ENCODE data around the gene CD8B2.
"Not testable (repeated sequence)": the region's sequence is repeated elsewhere in the genome, so short reads cannot be mapped to it uniquely, and the experiment has no call there.

The CD8B2 gene

GRCh38 chr2:106486551-106487385, at the start of gene CD8B2:
TSS of gene CD8B2 (plus strand) at chr2:106487364. CDS start at chr2:106487427, 63 bp downstream.
- not testable (repeated sequence) for DNase-seq

DNA sequence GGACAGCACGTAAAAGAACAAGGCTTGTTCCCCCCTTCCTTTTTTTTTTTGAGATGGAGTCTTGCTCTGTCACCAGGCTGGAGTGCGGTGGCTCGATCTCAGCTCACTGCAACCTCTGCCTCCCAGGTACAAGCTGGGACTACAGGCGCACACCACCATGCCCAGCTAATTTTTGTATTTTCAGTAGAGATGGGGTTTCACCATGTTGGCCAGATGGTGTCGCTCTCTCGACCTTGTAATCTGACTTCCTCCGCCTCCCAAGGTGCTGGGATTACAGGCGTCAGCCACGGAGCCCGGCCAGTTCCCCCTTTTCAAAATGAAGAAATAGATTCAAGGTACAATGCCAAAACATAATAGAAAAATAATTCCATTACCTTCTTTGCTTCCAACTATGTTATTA, 25.3 kb upstream of the CD8B2 start:
- DNase-seq: not testable (repeated sequence)

- not testable (repeated sequence) for DNase-seq
Observed at GRCh38 chr2:106467516-106467915, 19.6 kb upstream of the CD8B2 start.

DNA sequence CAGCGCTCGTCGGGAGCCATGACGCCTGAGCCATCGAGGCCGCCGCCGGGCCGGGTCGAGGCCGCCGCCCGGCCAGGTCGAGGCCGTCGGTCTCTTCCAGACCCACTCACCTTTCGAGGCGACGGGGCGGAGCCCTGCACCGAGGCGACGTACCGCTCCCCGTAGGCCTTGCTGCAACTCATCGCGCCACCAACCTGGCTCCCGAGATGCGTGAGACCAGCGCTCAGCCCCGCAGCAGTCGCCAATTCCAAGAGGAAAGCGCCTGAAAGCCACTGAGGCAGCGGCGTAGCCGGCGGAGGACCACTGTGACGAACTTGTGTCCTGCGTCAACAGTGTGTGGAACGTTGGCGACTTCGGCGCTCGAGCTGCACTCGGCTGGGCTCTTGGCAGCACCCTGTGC, 19.1 kb upstream of the CD8B2 start, which contains the start of gene RGPD3:
Gene RGPD3 (minus strand): TSS at position 307 of the 400 bp plus-strand sequence. CDS start 125 bp downstream, at position 182.
- DNase-seq: not testable (repeated sequence)

DNA sequence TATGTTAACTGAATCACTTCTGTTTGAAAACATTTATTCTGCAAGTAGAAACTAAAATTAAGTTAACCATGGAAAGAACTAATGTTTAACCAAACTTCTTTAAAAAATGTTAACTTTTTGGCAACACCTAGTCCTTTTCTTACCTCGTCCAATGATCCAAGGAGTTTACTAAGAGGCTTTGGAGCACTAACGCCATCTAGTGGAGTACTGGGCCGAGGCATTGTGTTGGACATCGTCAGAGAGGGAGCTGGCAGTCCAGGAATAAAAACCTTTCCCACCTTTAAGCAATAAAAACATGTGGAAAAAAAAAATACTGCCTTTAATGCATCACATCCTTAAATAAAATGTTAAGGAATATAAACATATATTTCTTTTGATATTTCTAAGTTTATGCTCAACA, 16.5 kb upstream of the CD8B2 start:
- DNase-seq: not testable (repeated sequence)

DNA sequence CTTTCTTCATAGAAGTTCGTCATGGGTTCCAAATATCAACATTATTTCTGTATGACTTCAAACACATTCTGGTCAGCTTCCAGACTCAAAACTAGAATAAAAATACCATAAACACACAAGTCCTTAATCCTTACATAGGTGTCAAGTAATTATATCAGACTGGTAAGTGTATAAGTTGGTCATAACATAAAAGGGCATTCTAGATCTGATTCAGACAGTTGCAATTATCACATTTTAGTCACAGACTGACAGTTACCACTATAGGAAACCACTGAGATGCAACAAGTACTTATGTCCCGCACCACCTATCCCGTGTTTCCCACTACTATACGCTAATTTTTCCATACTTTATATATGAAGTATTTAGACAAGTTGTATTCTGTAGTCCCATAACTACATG, 9.5 kb upstream of the CD8B2 start:
- not testable (repeated sequence) for DNase-seq

- DNase-seq: not testable (repeated sequence)
Observed at GRCh38 chr2:106479563-106479962, 7.6 kb upstream of the CD8B2 start.

- DNase-seq: not testable (repeated sequence)
Observed at GRCh38 chr2:106487386-106488191, 425 bp downstream of the CD8B2 start.

- DNase-seq: not testable (repeated sequence)
Observed at GRCh38 chr2:106489701-106490100, 2.5 kb downstream of the CD8B2 start.

GRCh38 chr2:106492399-106492798, 5.2 kb downstream of the CD8B2 start:
- DNase-seq: not testable (repeated sequence)

DNA sequence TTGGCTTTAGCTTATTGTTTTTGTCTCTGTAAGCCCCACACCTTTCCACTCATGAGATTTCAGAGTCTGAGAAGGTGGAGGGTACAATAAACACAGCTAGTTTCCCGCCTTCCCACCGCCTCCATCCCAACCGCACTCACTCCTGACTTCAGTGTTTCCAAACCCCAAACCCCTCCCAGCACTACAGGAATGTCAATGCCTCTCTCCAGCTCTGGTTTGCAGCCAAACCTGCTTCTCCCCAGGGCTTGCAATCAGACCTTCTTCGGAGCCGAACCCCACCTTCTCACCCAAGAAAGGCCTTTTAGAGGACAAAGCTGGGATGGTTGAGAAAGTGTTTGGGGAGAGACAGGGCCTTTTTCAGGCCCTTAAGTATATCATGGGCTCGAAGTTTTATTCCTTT, 5.7 kb downstream of the CD8B2 start:
- DNase-seq: not testable (repeated sequence)

- DNase-seq: not testable (repeated sequence)
Observed at GRCh38 chr2:106498549-106498948, 11.4 kb downstream of the CD8B2 start.

GRCh38 chr2:106500350-106500749, 13.2 kb downstream of the CD8B2 start:
- not testable (repeated sequence) for DNase-seq

DNA sequence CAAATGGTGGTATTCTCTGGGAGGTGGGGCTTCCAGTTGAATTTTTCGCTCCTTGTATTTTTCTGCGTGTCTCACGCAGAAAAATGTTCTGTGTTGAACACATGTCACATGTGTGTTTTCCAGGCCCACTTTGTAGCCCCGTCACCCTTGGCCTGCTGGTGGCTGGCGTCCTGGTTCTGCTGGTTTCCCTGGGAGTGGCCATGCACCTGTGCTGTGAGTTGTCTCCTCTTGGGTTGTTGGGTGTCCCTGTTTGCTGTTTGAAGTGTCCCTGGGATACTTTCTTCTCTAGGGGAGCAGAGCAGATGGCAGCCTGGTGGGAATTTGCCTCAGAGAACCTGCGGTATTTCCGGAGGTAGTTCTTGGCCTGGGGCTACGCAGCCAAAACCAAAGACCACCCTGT, 15.2 kb downstream of the CD8B2 start:
- DNase-seq: not testable (repeated sequence)

DNA sequence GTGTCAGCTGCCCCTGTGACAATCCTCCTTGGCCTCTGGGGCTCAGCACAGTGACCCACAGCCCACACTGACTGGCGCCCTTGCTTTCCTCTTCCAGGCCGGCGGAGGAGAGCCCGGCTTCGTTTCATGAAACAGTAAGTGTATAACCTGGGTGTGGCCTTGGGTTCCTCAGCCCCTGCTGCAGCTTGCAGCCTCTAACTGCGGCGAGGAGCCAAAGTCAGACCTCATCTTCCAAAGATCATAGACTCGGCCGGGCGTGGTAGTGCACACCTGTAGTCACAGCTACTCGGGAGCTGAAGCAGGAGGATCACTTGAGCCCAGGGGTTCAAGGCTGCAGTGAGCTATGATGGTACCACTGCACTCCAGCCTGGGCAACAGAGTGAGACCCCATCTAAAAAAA, 17.0 kb downstream of the CD8B2 start:
- DNase-seq: not testable (repeated sequence)

DNA sequence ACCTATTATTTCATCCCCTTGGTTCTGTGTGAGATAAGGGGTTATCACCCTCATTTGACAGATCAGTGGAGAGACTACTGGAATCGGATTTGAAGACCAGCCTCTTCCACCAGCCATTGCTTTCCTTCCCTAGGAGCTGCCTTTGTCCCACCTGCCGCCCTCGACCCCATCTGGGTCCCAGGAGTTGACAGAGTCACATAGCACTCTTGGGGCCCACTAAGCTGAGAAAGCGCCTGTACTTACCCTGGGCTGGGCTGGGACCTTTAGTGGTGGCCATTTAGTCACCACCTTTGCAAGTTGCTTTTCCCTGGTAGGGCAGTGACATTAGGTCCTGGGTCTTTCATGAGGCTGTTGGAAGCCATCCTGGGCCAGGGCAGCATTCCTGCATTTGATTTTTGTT, 17.6 kb downstream of the CD8B2 start:
- DNase-seq: not testable (repeated sequence)

DNA sequence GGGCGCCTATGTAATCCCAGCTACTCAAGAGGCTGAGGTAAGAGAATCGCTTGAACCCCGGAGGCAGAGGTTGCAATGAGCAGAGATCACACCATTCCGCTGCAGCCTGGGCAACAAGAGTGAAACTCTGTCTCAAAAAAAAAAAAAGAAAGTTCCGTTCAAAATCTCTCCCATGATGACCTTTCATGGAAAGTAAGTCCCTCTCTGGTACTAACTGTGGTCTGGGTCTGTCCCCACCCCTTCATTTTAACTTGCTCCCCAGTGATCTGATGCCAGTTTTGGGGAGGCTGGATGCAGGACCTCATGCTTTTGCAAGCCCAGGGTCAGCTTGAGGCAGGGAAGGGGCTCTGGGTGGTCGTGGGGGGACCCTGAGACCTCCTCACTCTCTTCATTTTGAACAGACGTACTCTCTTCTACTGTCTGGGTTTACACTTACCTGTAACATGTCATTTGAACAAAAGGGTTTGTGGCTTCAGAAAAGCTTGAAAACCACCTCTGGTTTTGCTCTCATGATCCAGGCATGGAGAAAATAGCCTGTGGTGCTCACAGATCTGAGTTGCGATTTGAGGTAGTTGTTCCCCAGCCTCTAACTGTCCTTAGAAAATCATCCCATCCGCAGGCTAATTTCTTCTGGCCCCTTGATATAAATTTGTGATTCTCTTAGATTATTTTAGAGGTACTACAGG, 19.0 kb downstream of the CD8B2 start:
- DNase-seq: not testable (repeated sequence)

- DNase-seq: not testable (repeated sequence)
Observed at GRCh38 chr2:106508660-106509373, 21.7 kb downstream of the CD8B2 start.

GRCh38 chr2:106509374-106509770, 22.2 kb downstream of the CD8B2 start:
- DNase-seq: not testable (repeated sequence)

GRCh38 chr2:106510791-106511190, 23.6 kb downstream of the CD8B2 start:
- not testable (repeated sequence) for DNase-seq

GRCh38 chr2:106511476-106511901, 24.3 kb downstream of the CD8B2 start:
- not testable (repeated sequence) for DNase-seq

DNA sequence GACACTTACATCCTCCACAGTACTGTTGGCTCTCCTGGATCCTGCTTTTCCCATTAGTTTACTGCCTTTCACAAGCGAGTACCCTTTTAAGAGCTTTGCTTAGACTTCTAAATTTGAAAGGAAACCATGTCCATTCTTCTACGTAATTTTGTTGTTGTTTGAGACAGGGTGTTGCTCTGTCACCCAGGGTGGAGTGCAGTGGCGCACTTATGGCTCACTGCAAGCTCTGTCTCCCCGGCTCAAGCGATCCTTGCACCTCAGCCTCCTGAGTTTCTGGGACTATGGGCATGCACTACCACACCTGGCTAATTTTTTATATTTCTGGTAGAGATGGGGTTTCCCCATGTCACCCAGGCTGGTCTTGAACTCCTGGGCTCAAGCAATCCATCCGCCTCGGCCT, 24.8 kb downstream of the CD8B2 start:
- DNase-seq: not testable (repeated sequence)
